ENCODE results near the gene KRTAP9-4.
"Not testable (repeated sequence)": the region's sequence is repeated elsewhere in the genome, so short reads cannot be mapped to it uniquely, and the experiment has no call there.

Gene KRTAP9-4

GRCh38 chr17:41237949-41238437 is 11.5 kb upstream of the KRTAP9-4 start, which contains the start of gene KRTAP9-8:
Gene KRTAP9-8, plus strand, starts transcription at chr17:41237999. Its CDS starts 53 bp downstream, at chr17:41238052.
- H3K9ac ChIP-seq (ENCODE audit: low read length); H3K27me3 ChIP-seq (ENCODE audit: control insufficient read depth, insufficient read depth, low read length); H3K9me3 ChIP-seq (ENCODE audit: control insufficient read depth, low read depth, low read length); H3K4me1 ChIP-seq (ENCODE audit: control insufficient read depth, low read depth, low read length); H3K4me3 ChIP-seq (ENCODE audit: low read length); H3K36me3 ChIP-seq (ENCODE audit: control insufficient read depth, low read depth, low read length); H3K27ac ChIP-seq (ENCODE audit: low read length): not testable (repeated sequence)

GRCh38 chr17:41246995-41247787 is 2.3 kb upstream of the KRTAP9-4 start:
- H3K36me3 ChIP-seq (ENCODE audit: control insufficient read depth, low read depth, low read length); H3K4me1 ChIP-seq (ENCODE audit: control insufficient read depth, low read depth, low read length); H3K9ac ChIP-seq (ENCODE audit: low read length); H3K27me3 ChIP-seq (ENCODE audit: control insufficient read depth, insufficient read depth, low read length); H3K4me3 ChIP-seq (ENCODE audit: low read length); H3K9me3 ChIP-seq (ENCODE audit: control insufficient read depth, low read depth, low read length); H3K27ac ChIP-seq (ENCODE audit: low read length): not testable (repeated sequence)

GRCh38 chr17:41251261-41251660 is 1.8 kb downstream of the KRTAP9-4 start:
- H3K9ac ChIP-seq (ENCODE audit: low read length), result no peak overlapping the region
- H3K9me3 ChIP-seq (ENCODE audit: control insufficient read depth, low read depth, low read length), result no peaks in the 10 kb centered on the region
- H3K27ac ChIP-seq (ENCODE audit: low read length), result no peak overlapping the region
- no peaks in the 10 kb centered on the region for H3K4me1 ChIP-seq (ENCODE audit: control insufficient read depth, low read depth, low read length)
- no peak overlapping the region for H3K4me3 ChIP-seq (ENCODE audit: low read length)
- H3K27me3 ChIP-seq (ENCODE audit: control insufficient read depth, insufficient read depth, low read length), result no peaks in the 10 kb centered on the region
- no peaks in the 10 kb centered on the region for H3K36me3 ChIP-seq (ENCODE audit: control insufficient read depth, low read depth, low read length)

- no peak overlapping the region for H3K4me3 ChIP-seq (ENCODE audit: low read length)
- no peaks in the 10 kb centered on the region for H3K4me1 ChIP-seq (ENCODE audit: control insufficient read depth, low read depth, low read length)
- H3K9ac ChIP-seq (ENCODE audit: low read length), result no peak overlapping the region
- no peaks in the 10 kb centered on the region for H3K27me3 ChIP-seq (ENCODE audit: control insufficient read depth, insufficient read depth, low read length)
- no peaks in the 10 kb centered on the region for H3K36me3 ChIP-seq (ENCODE audit: control insufficient read depth, low read depth, low read length)
- no peaks in the 10 kb centered on the region for H3K9me3 ChIP-seq (ENCODE audit: control insufficient read depth, low read depth, low read length)
- no peak overlapping the region for H3K27ac ChIP-seq (ENCODE audit: low read length)
Measured at GRCh38 chr17:41254861-41255260, 5.4 kb downstream of the KRTAP9-4 start.

- H3K9me3 ChIP-seq (ENCODE audit: control insufficient read depth, low read depth, low read length); H3K36me3 ChIP-seq (ENCODE audit: control insufficient read depth, low read depth, low read length); H3K4me1 ChIP-seq (ENCODE audit: control insufficient read depth, low read depth, low read length); H3K9ac ChIP-seq (ENCODE audit: low read length); H3K4me3 ChIP-seq (ENCODE audit: low read length); H3K27me3 ChIP-seq (ENCODE audit: control insufficient read depth, insufficient read depth, low read length); H3K27ac ChIP-seq (ENCODE audit: low read length): not testable (repeated sequence)
Measured at GRCh38 chr17:41255381-41256290, 6.1 kb downstream of the KRTAP9-4 start, which contains the start of gene KRTAP9-9. Gene KRTAP9-9, plus strand, starts transcription at chr17:41255384.

GRCh38 chr17:41256291-41256685 is 6.8 kb downstream of the KRTAP9-4 start:
- Histone ChIP-seq H3K4me3 (ENCODE audit: low read length) (no peak overlapping the region), H3K27ac (ENCODE audit: low read length) (no peak overlapping the region), H3K4me1 (ENCODE audit: control insufficient read depth, low read depth, low read length) (no peaks in the 10 kb centered on the region), H3K9ac (ENCODE audit: low read length) (no peak overlapping the region), H3K36me3 (ENCODE audit: control insufficient read depth, low read depth, low read length) (no peaks in the 10 kb centered on the region), H3K9me3 (ENCODE audit: control insufficient read depth, low read depth, low read length) (no peaks in the 10 kb centered on the region), H3K27me3 (ENCODE audit: control insufficient read depth, insufficient read depth, low read length) (no peaks in the 10 kb centered on the region)

GRCh38 chr17:41258406-41258805 is 8.9 kb downstream of the KRTAP9-4 start:
- H3K9ac ChIP-seq (ENCODE audit: low read length), result no peak overlapping the region
- H3K27ac ChIP-seq (ENCODE audit: low read length), result no peak overlapping the region
- H3K27me3 ChIP-seq (ENCODE audit: control insufficient read depth, insufficient read depth, low read length), result no peaks in the 10 kb centered on the region
- no peak overlapping the region for H3K4me3 ChIP-seq (ENCODE audit: low read length)
- H3K4me1 ChIP-seq (ENCODE audit: control insufficient read depth, low read depth, low read length), result no peaks in the 10 kb centered on the region
- H3K36me3 ChIP-seq (ENCODE audit: control insufficient read depth, low read depth, low read length), result no peaks in the 10 kb centered on the region
- no peaks in the 10 kb centered on the region for H3K9me3 ChIP-seq (ENCODE audit: control insufficient read depth, low read depth, low read length)

GRCh38 chr17:41263212-41263611 is 13.7 kb downstream of the KRTAP9-4 start:
- Histone ChIP-seq H3K9me3 (ENCODE audit: control insufficient read depth, low read depth, low read length) (no peaks in the 10 kb centered on the region), H3K27me3 (ENCODE audit: control insufficient read depth, insufficient read depth, low read length) (no peaks in the 10 kb centered on the region), H3K36me3 (ENCODE audit: control insufficient read depth, low read depth, low read length) (no peaks in the 10 kb centered on the region), H3K4me3 (ENCODE audit: low read length) (no peak overlapping the region), H3K27ac (ENCODE audit: low read length) (no peak overlapping the region), H3K4me1 (ENCODE audit: control insufficient read depth, low read depth, low read length) (no peaks in the 10 kb centered on the region), H3K9ac (ENCODE audit: low read length) (no peak overlapping the region)

- Histone ChIP-seq H3K4me1 (ENCODE audit: control insufficient read depth, low read depth, low read length) (no peaks in the 10 kb centered on the region), H3K36me3 (ENCODE audit: control insufficient read depth, low read depth, low read length) (no peaks in the 10 kb centered on the region), H3K27ac (ENCODE audit: low read length) (no peak overlapping the region), H3K4me3 (ENCODE audit: low read length) (no peak overlapping the region), H3K9ac (ENCODE audit: low read length) (no peak overlapping the region), H3K27me3 (ENCODE audit: control insufficient read depth, insufficient read depth, low read length) (no peaks in the 10 kb centered on the region), H3K9me3 (ENCODE audit: control insufficient read depth, low read depth, low read length) (no peaks in the 10 kb centered on the region)
Measured at GRCh38 chr17:41264599-41264998, 15.1 kb downstream of the KRTAP9-4 start.

GRCh38 chr17:41265078-41265477 is 15.6 kb downstream of the KRTAP9-4 start, which contains the start of gene KRTAP9-6:
Gene KRTAP9-6, plus strand, starts transcription at chr17:41265378. Its CDS starts 0 bp downstream, at chr17:41265378.
- no peaks in the 10 kb centered on the region for H3K27me3 ChIP-seq (ENCODE audit: control insufficient read depth, insufficient read depth, low read length)
- no peak within 1 kb of the TSS for H3K27ac ChIP-seq (ENCODE audit: low read length)
- H3K4me3 ChIP-seq (ENCODE audit: low read length), result no peak within 1 kb of the TSS
- H3K9ac ChIP-seq (ENCODE audit: low read length), result no peak within 1 kb of the TSS
- H3K9me3 ChIP-seq (ENCODE audit: control insufficient read depth, low read depth, low read length), result no peaks in the 10 kb centered on the region
- H3K36me3 ChIP-seq (ENCODE audit: control insufficient read depth, low read depth, low read length), result no peaks in the 10 kb centered on the region
- H3K4me1 ChIP-seq (ENCODE audit: control insufficient read depth, low read depth, low read length), result no peaks in the 10 kb centered on the region

GRCh38 chr17:41267711-41268110 is 18.2 kb downstream of the KRTAP9-4 start:
- Histone ChIP-seq H3K9me3 (ENCODE audit: control insufficient read depth, low read depth, low read length) (no peaks in the 10 kb centered on the region), H3K27ac (ENCODE audit: low read length) (no peak overlapping the region), H3K4me1 (ENCODE audit: control insufficient read depth, low read depth, low read length) (no peaks in the 10 kb centered on the region), H3K4me3 (ENCODE audit: low read length) (no peak overlapping the region), H3K27me3 (ENCODE audit: control insufficient read depth, insufficient read depth, low read length) (no peaks in the 10 kb centered on the region), H3K36me3 (ENCODE audit: control insufficient read depth, low read depth, low read length) (no peaks in the 10 kb centered on the region), H3K9ac (ENCODE audit: low read length) (no peak overlapping the region)
